Vagina (tissue), 2 donors: ENCODE data around the gene MAMLD1. TPM values are rescaled to one million over a fixed set of nuclear protein-coding genes. Genes with fewer than 3 reads are reported as not detected.

Experiments
- DNase-seq, 2 donors: peaks; one replicate each; pipeline ENCODE4 v3.0.0-alpha.2; 2017; ENCODE audit errors: extremely low spot score in 2 of 2
- H3K27ac ChIP-seq: fragments of 200-600 bp; sonication (generic); one replicate; pipeline ENCODE4 v1.5.1; 2019
- H3K27me3 ChIP-seq: fragments of 200-600 bp; sonication (generic); one replicate; pipeline ENCODE4 v1.5.1; 2019
- H3K36me3 ChIP-seq, 2 donors: fragments of 200-600 bp; sonication (generic); one replicate each; pipeline ENCODE4 v1.5.1; 2017 to 2019
- H3K4me1 ChIP-seq: fragments of 200-600 bp; sonication (generic); one replicate; pipeline ENCODE4 v1.5.1; 2019
- H3K4me3 ChIP-seq, 2 donors: fragments of 200-600 bp; sonication (generic); 1 replicate in 1 of 2; 2 replicates in 1 of 2; pipeline ENCODE4 v1.5.1; 2016 to 2019
- H3K9me3 ChIP-seq: fragments of 200-600 bp; sonication (generic); one replicate; pipeline ENCODE4 v1.5.1; 2019
- POLR2A ChIP-seq, 2 donors: fragments of 450-650 bp; IDR thresholded peaks; one replicate each; pipeline ENCODE4 v1.6.1; 2017; ENCODE audit warnings: antibody characterized with exemption in 2 of 2, mild to moderate bottlenecking in 2 of 2, moderate library complexity in 2 of 2
- POLR2AphosphoS5 ChIP-seq, 2 donors: sonication (generic); formaldehyde crosslinking; IDR thresholded peaks; one replicate each; pipeline ENCODE4 v1.9.0; 2017; ENCODE audit warnings: antibody characterized with exemption in 2 of 2, mild to moderate bottlenecking in 2 of 2, low read depth in 1 of 2; ENCODE audit not compliant: insufficient read depth in 1 of 2
- intact Hi-C: fragments of 100-400 bp; cut with DNase I; formaldehyde crosslinking; loops from one replicate; pipeline ENCODE4 v1.15.1; 2023
- total RNA-seq: library from RNA; depleted of rRNA; stranded (reverse); fragments of >200 nt; gene quantifications from one replicate; pipeline ENCODE4 v1.2.3, GENCODE V29; 2016
- TF ChIP-seq, protein P1 (sequence below), 3 experiments: fragments of 450-650 bp in 2 of 3; fragments of 200-600 bp in 1 of 3; sonication (generic) in 1 of 3; IDR thresholded peaks; one replicate each; pipeline ENCODE4 v1.5.1; 2017 to 2019; ENCODE audit warnings: antibody characterized with exemption in 3 of 3, mild to moderate bottlenecking in 2 of 3, moderate library complexity in 2 of 3

Gene MAMLD1
- total RNA-seq, 1 donor from 2014 or later = 3.2 TPM

DNA sequence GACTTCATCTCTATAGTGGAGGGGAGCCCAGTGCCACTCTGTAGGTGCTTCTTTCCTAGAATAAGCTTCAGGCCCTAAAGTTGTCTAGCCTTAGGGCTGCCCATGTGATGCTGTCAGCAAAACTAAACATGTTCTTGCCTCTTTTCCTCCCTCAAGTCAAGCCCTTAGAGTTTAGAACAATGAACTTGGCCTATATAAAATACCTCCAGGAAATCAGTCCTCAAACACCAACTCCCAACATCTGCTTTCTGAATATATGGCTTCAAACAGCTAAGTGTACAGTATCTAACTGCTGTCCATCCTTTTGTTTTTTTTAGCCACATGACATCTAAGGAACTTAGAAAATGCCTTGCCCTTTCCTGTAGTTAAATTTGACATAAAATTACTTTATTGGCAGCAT, 91.0 kb downstream of the MAMLD1 start:
- Histone ChIP-seq H3K27ac (no peak overlapping the region), H3K36me3 (no peaks in the 10 kb centered on the region), H3K4me3 (no peak overlapping the region), H3K9me3 (no peaks in the 10 kb centered on the region), H3K27me3 (no peaks in the 10 kb centered on the region), H3K4me1 (no peaks in the 10 kb centered on the region)
- TF ChIP-seq, protein P1, sequence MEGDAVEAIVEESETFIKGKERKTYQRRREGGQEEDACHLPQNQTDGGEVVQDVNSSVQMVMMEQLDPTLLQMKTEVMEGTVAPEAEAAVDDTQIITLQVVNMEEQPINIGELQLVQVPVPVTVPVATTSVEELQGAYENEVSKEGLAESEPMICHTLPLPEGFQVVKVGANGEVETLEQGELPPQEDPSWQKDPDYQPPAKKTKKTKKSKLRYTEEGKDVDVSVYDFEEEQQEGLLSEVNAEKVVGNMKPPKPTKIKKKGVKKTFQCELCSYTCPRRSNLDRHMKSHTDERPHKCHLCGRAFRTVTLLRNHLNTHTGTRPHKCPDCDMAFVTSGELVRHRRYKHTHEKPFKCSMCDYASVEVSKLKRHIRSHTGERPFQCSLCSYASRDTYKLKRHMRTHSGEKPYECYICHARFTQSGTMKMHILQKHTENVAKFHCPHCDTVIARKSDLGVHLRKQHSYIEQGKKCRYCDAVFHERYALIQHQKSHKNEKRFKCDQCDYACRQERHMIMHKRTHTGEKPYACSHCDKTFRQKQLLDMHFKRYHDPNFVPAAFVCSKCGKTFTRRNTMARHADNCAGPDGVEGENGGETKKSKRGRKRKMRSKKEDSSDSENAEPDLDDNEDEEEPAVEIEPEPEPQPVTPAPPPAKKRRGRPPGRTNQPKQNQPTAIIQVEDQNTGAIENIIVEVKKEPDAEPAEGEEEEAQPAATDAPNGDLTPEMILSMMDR (IDR thresholded peaks at IDR 0.05) = no peak
- no peak for TF ChIP-seq POLR2AphosphoS5 (IDR thresholded peaks at IDR 0.05; ENCODE audit: insufficient read depth in 1 of 2, low read depth in 1 of 2)
- TF ChIP-seq POLR2A (IDR thresholded peaks at IDR 0.05) = no peak
- intact Hi-C loops = no loop called here
- no peak for DNase-seq

DNA sequence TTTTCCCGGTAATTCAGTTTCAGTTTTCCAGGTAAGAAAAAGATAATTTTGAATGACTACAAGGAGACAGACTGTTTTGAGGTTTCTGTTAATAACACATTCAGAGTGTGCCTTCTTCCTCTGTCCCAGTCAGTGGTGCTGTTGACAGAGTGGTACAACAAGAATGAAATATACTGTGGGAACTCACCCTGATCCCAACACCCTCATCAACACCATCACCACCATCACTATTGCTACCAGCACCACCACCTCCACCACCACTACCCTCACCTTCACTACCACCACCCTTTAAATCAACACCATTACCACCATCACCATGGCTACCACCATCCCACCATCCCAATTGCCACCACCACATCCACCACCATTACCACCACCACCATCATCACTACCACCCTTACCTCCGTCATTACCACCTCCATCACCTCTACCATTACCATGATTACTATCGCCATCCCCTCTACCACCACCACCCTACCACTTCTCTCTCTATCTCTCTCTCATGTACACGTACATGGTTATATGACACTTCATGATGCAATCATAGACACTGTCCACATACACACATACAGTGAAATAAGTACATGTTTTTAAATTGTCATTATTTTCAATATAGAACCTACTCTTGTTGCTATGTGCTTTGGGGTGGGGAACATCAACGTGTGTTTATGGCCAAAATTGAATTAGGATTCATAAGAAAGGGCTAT, 91.5 kb downstream of the MAMLD1 start:
- DNase-seq = peak in 1 of 2 donors; percentile 47
- intact Hi-C loops = no loop called here
- Histone ChIP-seq H3K9me3 (no peaks in the 10 kb centered on the region), H3K27ac (no peak overlapping the region), H3K4me3 (no peak overlapping the region), H3K27me3 (no peaks in the 10 kb centered on the region), H3K4me1 (no peaks in the 10 kb centered on the region), H3K36me3 (no peaks in the 10 kb centered on the region)
- TF ChIP-seq, protein P1 (IDR thresholded peaks at IDR 0.05) = no peak
- TF ChIP-seq POLR2AphosphoS5 (IDR thresholded peaks at IDR 0.05; ENCODE audit: insufficient read depth in 1 of 2, low read depth in 1 of 2) (no peak), POLR2A (IDR thresholded peaks at IDR 0.05) (no peak)

DNA sequence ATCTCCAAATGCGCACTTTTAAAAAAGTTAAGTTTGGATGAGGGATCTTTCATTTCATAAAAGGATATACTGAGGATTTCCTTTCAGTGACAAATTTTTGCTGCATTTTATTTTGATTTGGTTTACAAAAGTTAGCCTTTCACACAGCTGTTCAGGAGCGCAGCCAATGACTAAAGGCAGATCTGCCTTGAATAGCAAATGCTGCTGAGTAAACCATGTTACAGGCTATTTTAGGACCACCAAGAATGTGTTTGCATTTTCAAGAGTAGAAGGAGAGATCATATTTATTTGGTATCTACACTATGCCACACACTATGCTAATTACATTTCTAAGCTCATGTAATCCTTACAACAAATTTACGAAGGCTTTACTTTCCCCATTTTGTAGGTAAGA, 92.1 kb downstream of the MAMLD1 start:
- intact Hi-C loops = no loop called here
- H3K27ac ChIP-seq = no peak overlapping the region
- no peaks in the 10 kb centered on the region for H3K27me3 ChIP-seq
- no peak overlapping the region for H3K4me3 ChIP-seq
- TF ChIP-seq POLR2A (IDR thresholded peaks at IDR 0.05) = no peak
- TF ChIP-seq POLR2AphosphoS5 (IDR thresholded peaks at IDR 0.05; ENCODE audit: insufficient read depth in 1 of 2, low read depth in 1 of 2) = no peak
- TF ChIP-seq, protein P1 (IDR thresholded peaks at IDR 0.05) = no peak
- H3K36me3 ChIP-seq = no peaks in the 10 kb centered on the region
- H3K4me1 ChIP-seq = no peaks in the 10 kb centered on the region
- H3K9me3 ChIP-seq = no peaks in the 10 kb centered on the region
- DNase-seq = no peak

DNA sequence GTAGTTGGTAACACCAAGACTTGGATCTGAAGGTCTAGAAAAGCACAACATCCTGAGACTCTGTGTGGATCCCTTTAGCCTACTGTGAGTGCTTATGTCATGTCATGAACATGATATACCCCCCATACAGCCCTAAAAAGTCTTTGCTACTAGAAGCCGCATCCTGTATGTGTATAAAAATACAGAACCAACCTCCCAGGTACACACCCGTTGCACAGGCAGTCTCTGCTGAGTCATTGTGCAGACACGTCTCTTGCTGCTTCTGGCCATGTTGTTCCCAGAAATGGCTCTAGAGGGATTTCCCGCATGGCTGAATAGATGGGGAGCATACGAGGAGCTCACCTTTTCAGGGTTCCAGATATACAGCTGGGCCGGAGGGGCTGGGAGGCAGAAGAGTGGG, 93.3 kb downstream of the MAMLD1 start:
- no peaks in the 10 kb centered on the region for H3K9me3 ChIP-seq
- DNase-seq = no peak
- no peaks in the 10 kb centered on the region for H3K27me3 ChIP-seq
- TF ChIP-seq, protein P1 (IDR thresholded peaks at IDR 0.05) = no peak
- TF ChIP-seq POLR2AphosphoS5 (IDR thresholded peaks at IDR 0.05; ENCODE audit: insufficient read depth in 1 of 2, low read depth in 1 of 2) = no peak
- no peak for TF ChIP-seq POLR2A (IDR thresholded peaks at IDR 0.05)
- H3K4me3 ChIP-seq = no peak overlapping the region
- H3K36me3 ChIP-seq = no peaks in the 10 kb centered on the region
- no peak overlapping the region for H3K27ac ChIP-seq
- intact Hi-C loops = no loop called here
- no peaks in the 10 kb centered on the region for H3K4me1 ChIP-seq

DNA sequence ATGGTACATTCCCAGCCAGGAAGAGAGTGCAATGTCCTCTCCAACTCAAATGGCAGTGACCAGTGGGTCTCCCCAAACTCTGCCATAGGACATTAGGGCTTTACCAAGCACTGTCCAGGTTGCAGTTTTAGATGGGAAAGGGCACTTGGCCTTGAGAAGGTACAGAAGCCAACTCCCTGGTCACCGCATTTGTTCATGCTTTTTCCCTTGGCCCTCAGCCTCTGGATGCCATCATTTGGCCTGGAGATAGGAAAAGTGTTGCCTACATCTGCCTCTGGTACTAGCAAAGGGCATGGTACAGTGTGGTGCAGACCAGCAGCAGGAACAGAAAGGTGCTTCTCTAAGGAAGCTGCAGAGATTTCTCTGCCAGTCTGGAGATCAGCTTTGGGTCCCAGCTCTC, 93.8 kb downstream of the MAMLD1 start:
- H3K9me3 ChIP-seq = no peaks in the 10 kb centered on the region
- TF ChIP-seq, protein P1 (IDR thresholded peaks at IDR 0.05) = no peak
- TF ChIP-seq POLR2A (IDR thresholded peaks at IDR 0.05) (no peak), POLR2AphosphoS5 (IDR thresholded peaks at IDR 0.05; ENCODE audit: insufficient read depth in 1 of 2, low read depth in 1 of 2) (no peak)
- H3K27me3 ChIP-seq = no peaks in the 10 kb centered on the region
- no peak overlapping the region for H3K27ac ChIP-seq
- peak; percentile 58 to 65 for DNase-seq
- H3K36me3 ChIP-seq = no peaks in the 10 kb centered on the region
- no peak overlapping the region for H3K4me3 ChIP-seq
- no peaks in the 10 kb centered on the region for H3K4me1 ChIP-seq
- intact Hi-C loops = no loop called here
